Neural progenitor cell (in vitro differentiated cells): ENCODE measurements around the gene TRABD2B.

Experiments
- EZH2 ChIP-seq: fragments of 200-600 bp; sonication (generic); IDR thresholded peaks from 2 replicates; pipeline ENCODE4 v1.6.1; 2017; ENCODE audit warnings: antibody characterized with exemption, mild to moderate bottlenecking, moderate library complexity
- EZH2phosphoT487 ChIP-seq: fragments of 200-600 bp; sonication (generic); IDR thresholded peaks from 2 replicates; pipeline ENCODE4 v1.6.1; 2017; ENCODE audit warnings: antibody characterized with exemption

- TF ChIP-seq EZH2 = no peak
- TF ChIP-seq EZH2phosphoT487 = no peak
Measured at GRCh38 chr1:47947531-47947930, 49.7 kb downstream of the TRABD2B start.
